ENCODE measurements around the gene TGM1. TPM values are rescaled to one million over a fixed set of nuclear protein-coding genes. Genes with fewer than 3 reads are reported as not detected.

Gene TGM1
- total RNA-seq, 1 experiment from 2014 or later = 0.74 TPM

DNA sequence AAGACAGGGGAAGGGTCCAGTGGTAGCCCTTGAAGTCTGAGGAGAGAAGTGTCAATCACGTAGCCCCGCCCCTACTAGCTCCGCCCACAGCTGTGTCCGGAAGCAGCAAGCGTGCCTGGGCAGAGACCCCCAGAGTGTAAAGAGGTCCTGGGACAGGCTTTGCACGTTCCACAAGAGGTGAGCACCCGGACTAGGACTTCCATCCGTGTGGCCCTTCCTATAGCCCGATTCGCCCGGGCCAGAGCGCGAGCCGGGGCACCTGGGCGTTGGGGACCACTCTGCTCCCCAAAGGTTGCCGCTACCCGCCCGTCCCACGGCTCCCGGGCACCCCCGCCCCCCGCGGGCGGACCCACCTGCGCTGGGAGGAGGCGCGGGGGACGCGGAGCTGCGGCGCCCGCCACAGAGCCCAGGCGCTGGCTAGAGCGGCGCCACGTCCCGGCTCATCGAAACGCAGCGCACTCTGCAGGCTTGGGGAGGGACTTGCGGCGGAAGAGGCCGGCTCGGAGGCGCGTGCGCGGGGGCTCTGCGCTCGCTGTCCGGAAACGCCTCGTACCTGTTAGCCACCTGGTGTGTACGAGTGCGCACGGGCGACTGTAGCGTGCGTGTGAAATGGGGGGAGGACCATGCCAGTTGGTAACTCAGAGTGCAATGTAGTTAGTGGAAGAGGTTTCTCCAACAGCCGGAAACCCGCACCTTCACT is 8.3 kb upstream of the TGM1 start, which contains the start of gene RABGGTA:
TSS of gene RABGGTA (minus strand) at position 464 of the 700 bp plus-strand sequence. CDS start 482 bp downstream, outside the sequence.
- peak; percentile 84 for DNase-seq (ENCODE audit: low spot score)

DNA sequence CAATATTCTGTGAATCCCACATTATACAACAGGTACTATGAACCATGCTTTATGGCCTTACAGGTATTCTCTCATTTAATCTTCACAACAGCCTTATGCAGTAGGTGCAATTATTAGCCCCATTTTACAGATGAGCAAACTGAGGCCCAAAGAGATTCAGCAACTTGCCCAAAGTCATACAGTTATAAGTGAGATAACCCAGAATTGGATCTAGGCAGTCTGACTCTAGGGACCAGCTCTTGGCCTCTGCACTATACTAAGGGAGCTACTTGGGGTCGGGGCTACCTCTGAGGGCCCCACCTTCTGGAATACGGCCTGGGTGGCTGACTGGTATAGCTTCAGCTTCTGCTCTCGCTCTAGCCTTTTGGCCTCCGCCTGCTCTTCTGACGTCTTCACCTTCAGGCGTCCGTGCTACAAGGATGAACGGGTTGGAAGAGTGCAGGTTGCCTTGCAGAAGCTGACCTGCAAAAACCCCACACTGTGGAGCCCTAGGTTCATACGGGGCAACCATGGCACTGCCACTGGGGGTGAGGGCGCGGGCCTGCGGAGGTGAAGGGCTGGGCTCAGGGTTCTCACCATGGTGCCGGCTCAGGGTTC is 7.7 kb upstream of the TGM1 start:
- DNase-seq (ENCODE audit: low spot score) = no peak

DNA sequence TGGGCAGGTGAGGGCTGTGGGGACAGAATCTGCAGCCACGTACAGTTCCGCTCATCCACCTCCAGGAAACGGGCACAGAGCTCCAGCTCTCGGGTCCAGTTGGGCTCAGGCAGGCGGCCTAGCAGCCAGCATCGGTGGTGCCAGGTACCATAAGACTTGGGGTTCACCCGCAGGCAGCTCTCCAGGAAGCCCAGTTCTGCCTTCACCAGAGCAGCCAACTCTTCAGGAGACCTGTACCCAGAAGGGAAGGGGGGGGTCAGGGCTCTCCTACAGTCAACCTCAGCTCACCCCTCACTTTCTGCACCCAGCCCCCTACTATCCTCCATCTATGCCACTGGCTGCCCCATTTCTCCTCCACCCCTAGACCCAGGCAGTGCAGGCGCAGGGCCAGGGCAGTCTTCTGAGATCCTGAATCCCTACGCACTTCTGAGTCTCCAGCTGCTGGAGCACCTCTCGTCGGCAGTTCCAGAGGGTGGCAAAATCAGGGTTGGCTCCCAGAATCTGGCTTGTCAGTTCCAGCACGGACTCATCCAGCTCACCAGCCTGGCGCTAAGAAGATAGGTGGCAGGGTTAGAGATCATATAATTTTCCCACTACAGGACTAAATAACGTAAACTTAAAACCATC is 7.0 kb upstream of the TGM1 start:
- DNase-seq (ENCODE audit: low spot score) = no peak

DNA sequence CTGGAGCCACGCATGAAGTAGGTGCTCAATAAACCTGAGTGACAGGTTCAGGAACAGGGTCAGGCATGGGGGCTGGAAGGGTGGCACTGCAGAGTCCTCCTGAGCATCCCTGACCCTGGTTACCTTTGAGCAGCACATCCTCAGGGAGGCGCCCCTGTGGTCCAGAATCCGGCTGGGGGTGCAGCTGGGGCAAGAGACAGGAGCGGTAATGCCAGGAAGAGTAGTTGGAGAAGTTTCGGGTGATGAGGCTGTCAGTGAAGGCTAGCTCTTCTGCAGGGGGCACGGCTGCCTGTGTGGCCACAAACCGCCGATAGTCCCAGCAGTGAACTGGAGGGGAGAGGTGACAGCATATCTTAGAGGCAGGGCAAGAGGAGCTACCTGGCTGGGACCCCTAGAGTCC is 6.4 kb upstream of the TGM1 start:
- no peak for DNase-seq (ENCODE audit: low spot score)

DNA sequence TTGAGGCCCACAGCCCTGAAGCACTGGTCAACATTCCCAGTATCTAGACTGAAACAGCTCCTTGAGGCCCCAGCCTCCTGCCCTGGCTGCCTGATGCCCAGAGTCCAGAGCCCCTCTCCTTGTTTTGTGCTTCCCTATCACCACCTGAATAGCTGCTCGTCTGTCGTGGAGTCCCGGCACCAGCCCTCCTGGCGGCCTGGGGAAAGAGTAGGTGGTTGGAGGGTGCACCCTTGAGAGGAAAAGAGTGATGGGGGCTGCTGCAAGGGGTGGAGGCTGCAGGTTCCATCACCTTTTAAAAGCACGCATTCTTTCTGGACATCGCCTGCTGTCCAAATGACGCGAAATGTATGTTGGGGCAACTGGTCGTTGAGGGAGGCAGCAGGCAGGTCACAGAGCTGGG is 5.2 kb upstream of the TGM1 start:
- no peak for DNase-seq (ENCODE audit: low spot score)

DNA sequence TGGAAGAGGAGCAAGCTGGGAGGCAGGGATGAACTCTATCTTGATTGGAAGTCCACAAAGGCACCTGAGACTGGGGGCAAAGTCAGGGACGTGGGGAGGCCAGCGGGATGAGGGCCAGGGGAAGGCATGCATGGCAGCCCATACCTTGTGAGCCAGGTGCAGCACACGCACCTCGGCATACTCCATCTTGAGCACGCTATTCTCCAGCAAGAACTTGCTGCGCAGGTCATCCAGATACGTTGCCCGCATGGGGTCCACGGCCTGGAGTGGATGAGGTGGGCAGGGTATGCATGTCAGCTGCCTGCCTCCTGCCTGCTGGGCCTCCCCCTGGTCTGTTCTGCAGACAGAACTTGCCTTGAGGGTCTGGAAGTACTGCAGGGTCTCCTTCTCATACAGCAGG is 4.5 kb upstream of the TGM1 start:
- DNase-seq (ENCODE audit: low spot score) = no peak

DNA sequence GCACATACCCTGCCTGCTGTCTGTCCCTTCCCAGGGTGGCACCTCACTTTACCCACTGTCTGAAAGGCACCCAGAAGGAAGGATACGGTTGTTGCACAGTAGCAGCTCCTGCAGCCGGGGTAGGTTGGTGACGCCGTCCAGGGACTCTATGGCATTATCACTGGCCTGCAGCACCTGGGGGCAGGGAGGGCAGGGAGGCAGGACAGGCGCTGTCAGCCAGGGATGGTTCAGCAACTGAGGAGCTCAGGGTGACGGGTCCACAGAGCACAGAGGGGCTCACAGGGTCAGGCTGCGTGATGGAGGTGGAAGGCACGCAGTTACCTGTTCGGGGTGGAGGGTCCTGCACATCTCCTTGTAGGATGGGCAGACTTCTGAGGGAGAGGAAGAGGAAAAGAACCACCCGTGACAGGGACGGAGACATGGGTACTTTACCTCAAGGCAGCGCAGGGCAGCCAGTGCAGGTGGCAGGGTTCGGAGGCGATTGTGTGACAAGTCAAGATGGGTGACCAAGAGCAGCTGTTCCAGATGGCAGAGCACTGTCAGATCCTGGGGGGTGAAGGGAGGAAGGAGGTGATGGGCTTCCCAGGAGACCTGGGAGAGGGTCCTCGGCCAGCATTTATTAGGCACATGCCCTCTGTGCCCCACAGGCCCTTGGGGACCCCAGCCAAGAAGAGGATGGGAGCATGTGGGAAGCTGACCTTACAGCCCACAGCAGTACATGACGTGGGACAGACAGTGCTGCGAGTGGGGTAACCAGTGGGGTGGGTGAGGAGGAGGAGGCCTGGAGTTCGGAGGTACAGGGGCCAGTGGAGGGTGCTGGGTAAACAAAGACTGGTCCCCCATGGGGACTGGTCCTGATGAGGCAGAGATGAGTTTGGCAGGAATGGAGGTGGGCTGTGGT is 3.6 kb upstream of the TGM1 start:
- no peak for DNase-seq (ENCODE audit: low spot score)

DNA sequence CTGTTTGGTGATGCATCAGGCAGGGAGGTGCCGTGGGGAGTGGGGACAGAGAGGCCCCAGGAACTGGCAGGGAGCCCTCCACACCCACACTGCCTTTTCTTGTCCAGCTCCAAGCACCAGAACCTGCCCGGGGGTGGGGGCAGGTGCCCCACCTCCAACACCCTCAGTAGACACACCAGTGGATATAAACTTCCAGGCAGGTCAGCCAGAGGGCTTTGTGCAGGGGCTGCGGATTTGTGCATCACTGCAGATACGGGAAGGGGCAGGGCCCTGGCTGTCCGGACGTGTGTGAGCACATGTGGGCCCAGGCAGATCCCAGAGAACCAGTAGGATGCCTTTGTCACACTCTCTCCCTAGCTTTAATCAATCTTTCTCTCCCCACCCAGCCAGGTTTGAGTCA is 1.3 kb upstream of the TGM1 start:
- DNase-seq (ENCODE audit: low spot score) = no peak

DNA sequence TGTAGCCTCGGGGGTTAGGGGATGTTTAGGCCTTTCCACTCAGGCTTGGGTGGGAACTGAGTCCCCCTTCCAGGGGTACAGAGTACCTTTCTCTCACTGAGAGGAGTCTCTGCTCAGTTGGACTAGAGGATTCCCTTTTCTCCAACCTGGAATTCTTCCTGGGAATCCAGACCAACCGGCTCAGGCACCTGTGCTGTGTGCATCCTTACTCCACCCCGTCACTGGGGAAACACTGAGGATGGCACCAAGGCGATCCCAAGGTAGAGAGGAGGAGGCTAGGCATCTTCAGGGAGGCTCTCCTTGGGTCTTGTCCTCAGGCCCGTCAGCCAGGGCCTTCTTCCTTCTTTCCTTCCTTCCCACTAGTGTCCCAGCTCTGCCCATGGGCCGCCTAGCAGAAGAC is 871 bp upstream of the TGM1 start:
- no peak for DNase-seq (ENCODE audit: low spot score)

DNA sequence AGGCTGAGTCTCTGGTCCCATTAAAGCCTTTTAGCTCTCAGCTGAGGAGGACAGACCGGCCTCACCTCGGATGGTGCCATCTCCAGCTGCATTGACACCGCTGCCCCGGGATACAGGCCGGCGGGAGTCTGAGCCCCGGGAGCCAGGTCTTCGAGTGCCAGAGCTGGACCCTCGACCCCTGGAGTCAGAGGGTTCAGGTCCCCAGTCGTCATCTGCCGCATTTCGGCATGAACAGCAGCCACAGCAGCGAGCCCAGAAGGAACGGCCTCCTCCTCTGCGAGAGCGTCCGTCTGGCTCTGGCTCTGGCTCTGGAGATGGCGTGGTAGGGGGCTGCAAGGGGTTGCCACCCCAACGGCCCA is 1.0 kb downstream of the TGM1 start:
- DNase-seq (ENCODE audit: low spot score) = no peak

DNA sequence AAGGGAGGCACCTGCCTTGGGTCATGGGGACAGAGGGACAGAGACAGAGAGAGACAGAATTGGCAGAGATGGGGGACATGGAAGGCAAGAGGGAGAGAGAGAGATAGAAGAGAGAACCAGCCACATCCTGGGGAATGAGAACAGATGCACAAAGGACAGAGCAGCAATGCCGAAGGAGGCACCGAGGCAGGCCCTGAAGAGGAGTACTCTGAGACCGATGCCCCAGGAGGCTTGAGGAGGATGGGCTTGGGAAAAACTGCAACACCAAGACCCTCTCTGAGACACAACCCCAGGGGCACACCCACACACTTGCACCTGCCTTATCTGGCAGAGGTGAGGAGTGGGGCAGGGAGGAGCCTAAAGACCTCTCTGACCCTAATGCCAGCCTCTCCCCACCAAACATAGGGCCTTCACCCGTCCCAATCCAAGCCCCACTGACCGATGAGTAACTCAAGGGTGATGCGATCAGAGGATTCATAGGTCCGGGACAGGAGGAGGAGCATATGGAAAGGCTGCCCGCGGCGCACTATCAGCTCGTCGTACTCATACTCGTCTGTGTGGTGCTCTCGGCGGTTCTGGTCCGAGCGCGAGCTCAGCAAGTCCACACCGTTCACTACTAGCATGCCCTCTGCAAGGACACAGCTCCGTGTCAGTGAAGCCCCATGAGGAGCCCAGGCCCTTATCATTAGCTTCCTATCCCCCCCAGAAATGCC is 1.6 kb downstream of the TGM1 start:
- DNase-seq (ENCODE audit: low spot score) = no peak

DNA sequence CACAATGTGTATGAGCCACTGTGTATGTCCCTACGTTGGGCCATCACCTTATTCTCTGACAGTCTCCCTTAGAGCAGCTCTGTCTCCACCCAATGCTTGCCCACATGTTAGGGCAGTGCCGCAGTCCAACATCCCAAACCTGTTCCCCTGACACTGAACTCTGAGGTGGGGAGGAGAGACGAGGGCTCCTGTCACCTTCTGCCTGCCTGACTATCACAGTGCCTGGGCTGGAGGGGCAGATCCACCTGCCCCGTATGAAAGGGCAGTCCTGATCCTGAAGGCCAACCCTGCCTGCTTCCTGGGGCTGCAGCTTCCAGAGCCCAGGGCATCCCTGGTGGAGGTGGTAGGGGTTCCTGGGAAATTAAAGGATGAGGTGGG is 2.2 kb downstream of the TGM1 start:
- no peak for DNase-seq (ENCODE audit: low spot score)

DNA sequence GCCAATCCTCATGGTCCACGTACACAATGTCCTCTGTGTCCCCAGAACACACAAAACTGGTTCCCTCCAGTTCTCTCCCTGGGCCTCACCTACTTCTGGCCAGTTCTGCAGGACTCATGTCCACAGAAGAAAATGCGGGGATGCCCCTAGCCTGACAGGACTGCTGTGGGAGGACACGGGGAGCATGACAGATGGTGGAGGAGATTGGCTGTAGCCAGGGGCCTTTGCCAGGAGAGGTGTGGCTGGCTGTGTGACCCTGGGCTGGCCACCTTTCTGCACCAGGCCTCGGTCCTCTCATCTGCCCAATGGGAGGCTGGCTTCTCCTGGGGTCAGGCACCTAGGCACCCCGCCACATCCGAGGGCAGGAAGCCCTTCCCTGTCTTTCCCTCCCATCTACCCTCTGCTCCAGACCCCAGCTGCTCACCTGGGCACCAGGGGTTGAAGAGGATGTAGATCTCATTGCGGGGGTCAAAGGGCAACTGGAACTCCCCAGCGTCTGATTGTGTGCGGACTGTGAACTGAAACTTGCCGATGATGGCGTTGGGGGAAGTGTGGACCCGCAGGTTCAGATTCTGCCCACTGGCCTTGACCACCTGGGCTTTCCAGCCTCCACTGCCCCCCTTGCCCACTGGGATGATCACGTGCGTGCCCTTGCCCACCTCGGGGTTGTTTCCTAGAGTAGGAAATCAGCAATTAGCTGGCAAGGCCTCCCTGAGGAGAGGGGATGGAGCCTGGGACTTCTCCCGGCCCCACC is 2.8 kb downstream of the TGM1 start:
- no peak for DNase-seq (ENCODE audit: low spot score)

DNA sequence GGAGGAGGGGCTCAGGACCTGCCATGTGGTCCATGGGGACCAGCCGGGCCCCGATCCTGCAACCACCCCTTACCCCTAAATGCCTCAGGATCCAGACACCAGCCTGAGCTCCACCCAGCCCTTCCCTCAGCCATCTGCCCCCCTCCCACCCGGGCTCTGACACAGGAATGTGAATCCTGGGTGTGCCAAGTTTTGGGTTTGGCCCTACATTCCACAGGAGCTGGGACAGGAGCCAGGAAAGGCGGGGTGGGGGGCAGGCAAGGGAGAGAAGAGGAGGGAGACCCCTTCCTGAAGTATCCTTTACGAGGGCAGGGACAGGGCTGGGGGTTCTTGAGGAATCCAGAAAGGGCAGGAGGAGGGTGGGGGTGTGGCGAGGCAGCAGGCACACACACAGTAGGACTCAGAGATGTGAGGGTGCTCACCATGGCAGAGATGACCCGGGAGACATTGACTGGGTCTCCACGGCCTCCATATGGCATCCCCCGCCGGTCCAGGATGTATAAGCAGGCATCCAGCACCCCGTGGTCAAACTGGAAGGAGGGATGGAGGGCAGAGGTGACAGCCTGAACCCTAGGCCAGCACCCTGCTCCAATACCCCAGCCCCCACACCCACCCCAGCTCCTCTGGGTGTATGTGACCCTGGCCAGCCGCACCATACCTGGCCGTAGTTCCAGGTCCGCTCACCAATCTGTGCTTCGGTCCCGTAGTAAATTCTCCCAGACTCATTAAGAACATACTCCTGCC is 3.5 kb downstream of the TGM1 start:
- DNase-seq (ENCODE audit: low spot score) = no peak

DNA sequence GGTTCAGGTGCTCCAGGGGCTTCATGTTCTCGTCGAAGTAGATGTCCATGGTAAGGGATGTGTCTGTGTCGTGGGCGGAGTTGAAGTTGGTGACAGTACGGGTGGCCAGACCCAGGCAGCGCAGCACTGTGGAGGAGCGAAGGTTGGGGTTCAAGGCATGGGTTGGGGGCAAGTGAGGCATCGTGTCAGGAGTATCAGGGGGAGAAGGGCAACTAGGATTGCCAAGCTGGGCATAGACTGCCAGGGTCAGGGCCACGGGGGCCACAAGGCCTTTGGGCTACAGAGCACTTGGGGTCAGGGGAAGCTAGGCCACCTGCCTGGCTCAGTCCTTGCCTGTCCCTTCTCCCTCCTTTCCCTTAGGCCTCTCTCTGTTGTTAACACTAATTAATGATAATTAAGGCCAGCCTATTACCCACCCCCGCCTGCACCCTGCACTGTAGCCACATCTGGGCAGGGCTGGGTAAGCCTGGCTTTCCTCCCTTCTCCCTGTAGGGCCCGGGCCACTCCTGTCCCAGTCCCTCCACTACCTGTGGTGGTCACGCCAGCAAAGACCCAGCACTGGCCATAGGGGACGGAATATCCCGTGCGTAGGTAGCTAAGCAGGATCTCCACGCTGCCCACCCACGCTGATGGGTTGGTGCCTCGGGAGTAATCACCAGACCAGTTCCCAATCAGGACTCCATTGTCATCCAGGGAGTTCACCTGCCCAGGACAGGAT is 4.3 kb downstream of the TGM1 start:
- no peak for DNase-seq (ENCODE audit: low spot score)

DNA sequence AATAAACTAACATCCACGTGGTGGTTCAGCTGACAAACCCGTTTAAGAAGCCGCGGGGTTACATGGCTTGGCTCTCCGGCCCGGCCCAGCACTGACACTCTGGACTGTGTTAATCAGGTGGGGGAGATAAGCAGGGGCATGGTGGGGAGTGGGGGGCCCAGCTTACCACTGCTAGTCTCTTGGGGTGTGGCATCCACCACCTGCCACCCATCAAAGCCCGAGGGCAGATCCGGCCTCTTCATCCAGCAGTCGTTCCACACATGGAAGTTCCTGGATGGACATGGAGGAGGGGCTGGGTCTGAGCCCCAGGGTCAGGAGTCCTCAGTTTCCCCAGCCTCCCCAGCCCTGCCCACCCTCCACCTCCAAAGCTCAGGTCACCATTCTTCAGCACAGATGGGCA is 4.9 kb downstream of the TGM1 start:
- no peak for DNase-seq (ENCODE audit: low spot score)

DNA sequence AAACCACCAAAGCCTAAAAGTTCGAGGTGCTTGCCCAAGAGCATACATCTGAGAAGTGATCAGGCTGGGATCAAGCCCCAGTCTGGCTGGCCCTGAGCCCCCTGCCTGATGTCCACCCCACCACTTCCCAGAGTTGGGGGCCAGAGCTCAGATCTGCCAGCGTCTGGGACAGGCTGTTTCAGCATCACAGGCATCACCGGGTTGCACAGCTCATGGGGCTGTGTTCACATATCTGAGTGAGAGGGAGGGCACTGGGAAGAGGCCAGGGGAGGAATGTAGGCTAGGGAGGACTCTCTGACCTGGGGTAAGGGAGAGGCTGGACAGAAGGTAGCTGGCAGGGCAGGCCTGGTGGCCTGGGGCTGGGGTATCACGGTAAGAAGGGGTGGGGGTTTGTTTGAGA is 6.0 kb downstream of the TGM1 start:
- DNase-seq (ENCODE audit: low spot score) = no peak

DNA sequence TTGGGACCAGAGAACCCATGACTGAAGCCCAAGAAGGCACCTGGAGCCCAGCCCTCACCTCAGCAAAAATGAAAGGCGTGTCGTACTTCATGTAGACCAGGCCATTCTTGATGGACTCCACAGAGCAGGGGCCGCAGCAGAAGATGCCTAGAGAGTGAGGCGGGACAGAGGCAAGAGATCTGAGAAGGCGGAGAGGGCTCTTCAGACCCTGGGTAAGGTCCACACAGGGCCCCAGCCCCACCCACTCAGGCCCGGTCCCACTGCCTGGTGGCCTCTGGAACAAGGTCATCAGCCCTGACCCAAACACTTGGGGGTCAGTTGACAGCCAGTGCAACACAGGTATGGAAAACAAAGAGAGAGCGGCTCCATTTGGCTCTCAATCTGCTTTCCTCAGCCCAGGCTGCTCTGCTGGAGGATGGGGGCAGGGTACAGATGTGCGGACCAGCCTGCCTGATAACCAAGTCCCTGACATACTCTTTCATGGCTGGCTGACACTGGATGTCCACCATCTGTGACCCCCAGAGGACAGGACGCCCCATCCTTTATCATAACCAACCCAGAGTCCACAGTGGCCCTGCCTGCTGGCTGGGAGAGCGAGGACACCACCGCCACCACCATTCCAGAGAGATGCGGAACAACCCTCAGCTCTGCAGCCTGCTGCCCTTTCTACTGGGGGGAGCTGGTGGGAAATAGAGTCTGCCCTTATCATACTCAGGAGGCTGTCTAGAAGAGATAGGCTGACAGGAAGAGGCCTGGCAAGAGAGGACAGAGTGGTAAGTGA is 6.9 kb downstream of the TGM1 start:
- DNase-seq (ENCODE audit: low spot score) = no peak

DNA sequence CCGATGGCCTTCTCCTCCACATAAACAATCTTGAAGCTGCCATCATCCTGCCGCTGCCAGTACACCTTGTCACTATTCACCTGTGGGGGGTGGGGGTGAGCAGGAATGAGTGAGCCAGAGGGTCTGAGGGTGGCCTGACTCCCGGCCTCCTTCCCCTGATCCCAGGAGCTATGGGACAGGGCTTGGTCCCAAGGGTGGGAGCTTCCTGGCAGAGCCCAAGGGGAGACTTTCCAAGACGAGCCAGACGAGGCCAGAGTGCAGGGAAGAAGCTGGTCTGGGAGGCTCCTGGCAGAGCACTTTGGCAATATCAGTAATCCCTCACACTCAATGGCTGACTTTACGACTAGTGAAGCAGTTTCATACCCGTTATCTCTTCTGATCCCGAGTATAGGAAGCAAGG is 7.5 kb downstream of the TGM1 start:
- no peak for DNase-seq (ENCODE audit: low spot score)
